Activated CD8-positive, alpha-beta memory T cell treated with anti-CD3 and anti-CD28 coated beads for 36 hours (primary cell): Measurements from ENCODE around the gene HIPK3. TPM values are rescaled to one million over a fixed set of nuclear protein-coding genes. Genes with fewer than 3 reads are reported as not detected.
"Not testable (repeated sequence)": the region's sequence is repeated elsewhere in the genome, so short reads cannot be mapped to it uniquely, and the experiment has no call there.

Source experiments
- CTCF ChIA-PET: fragments of 350-600 bp; sonication (Branson Sonifier 250); formaldehyde crosslinking; loops from one replicate; lab custom pipeline; 2021; ENCODE audit warnings: antibody characterized with exemption; lab: Charles Lee
- POLR2A ChIA-PET: fragments of 350-600 bp; sonication (Branson Sonifier 250); formaldehyde crosslinking; loops from one replicate; lab custom pipeline; 2021; ENCODE audit warnings: antibody characterized with exemption; lab: Charles Lee
- total RNA-seq, 2 experiments: library from RNA; stranded (reverse); gene quantifications; one replicate each; pipeline ENCODE4 v1.2.3, GENCODE V29; 2021

HIPK3 gene
- total RNA-seq, 2 experiments from 2014 or later: 41.2 to 43.8 TPM

DNA sequence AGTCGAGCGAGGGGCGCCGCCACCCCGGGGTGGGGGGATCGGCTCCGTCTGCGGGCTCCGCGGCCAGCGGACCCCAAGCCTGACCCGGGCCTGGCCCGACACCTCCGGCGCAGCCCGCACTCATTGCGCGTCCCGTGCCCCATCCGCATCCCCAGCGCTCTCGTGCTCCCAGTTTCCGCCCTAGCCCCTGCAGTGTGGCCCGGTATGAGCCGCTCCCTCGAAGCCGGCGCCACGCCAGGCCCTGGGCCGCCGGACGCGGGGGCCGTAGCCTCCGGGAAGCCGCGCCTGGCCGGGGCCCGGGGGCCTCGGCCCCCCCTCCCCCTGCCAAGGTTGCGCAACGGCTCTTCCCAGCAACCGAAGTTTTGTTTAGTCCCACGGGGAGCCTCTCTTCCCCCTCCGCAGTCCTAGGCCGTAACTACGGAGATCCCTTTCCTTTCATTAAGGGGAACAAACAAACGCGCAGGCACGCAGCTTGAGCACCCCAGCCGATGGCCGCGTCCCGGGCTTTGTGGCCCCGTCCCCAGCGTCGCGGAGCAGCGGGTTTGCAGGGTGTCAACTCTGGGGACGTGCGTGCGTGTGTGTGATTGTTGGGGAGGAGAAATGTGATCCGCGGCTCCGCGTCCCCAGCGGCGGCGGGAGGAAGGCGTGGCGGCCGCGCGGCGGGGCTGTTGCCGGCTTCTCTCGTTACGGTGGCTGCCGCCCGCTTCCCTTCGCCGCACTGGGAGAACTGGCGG, 883 bp downstream of the HIPK3 start:
- ChIA-PET POLR2A (no interaction called here), CTCF (no interaction called here)

DNA sequence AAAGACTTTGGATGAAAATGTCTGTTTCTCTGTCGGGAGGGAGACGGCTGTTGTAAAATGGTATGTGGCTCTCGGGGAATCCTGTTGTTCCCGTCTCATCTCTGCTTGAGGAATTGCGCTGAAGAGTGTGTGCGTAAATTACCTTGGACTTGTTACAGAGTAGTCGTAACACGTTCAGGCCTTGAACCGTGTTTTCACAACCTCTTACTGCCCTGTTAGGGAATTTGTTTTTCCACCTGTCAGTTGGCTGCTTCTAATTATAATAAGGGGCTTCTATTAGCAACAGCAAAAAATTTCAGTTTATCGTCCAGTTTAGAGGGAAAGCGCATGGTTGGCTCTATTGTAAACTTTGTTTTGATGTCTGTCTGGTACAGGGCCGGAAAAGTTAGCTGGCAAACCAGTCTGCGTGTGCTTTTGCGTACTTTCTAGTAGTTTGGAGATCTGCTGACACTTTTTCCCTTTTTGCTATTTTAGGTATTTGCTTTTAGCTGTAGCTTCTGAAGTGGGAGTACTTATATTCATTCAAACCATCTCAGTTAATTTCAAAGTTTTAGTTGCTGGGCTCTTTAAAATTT, 1.5 kb downstream of the HIPK3 start:
- ChIA-PET CTCF (no interaction called here), POLR2A (interaction anchor here (0.6 kb wide), 1 partner anchor 98 kb away, joined by 3 read pairs; no protein-coding TSS in a partner anchor)

DNA sequence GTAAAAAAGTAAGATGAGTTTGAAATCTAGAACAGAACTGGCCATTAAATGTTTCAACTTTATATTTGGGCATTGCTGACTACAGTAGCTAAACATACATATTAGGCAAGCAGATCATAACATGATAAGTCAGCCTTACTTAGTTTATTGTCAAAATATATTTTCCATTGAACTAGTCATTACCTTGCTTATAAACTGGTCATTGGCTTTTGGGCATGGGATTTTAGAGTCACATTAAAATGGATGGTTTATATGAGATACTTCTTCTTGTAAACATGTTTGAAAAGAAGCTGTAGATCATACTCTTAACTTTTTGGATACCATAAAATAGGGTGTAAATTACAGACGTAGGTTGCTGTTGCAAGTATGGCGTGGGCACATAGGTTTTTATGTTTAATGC, 2.7 kb downstream of the HIPK3 start:
- POLR2A ChIA-PET: no interaction called here
- CTCF ChIA-PET: no interaction called here

DNA sequence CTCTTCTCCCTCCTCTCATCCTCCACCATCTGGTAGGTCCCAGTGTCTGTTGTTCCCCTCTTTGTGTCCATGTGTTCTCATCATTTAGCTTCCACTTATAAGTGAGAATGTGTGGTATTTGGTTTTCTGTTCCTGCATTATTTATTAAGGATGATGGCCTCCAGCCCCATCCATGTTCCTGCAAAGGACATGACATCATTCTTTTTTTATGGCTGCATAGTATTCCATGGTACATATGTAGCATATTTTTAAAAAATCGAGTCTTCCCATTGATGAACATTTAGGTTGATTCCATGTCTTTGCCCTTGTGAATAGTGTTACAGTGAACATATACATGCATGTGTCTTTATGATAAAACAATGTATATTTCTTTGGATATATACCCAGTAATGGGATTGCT, 4.2 kb downstream of the HIPK3 start:
- CTCF ChIA-PET, POLR2A ChIA-PET: not testable (repeated sequence)

DNA sequence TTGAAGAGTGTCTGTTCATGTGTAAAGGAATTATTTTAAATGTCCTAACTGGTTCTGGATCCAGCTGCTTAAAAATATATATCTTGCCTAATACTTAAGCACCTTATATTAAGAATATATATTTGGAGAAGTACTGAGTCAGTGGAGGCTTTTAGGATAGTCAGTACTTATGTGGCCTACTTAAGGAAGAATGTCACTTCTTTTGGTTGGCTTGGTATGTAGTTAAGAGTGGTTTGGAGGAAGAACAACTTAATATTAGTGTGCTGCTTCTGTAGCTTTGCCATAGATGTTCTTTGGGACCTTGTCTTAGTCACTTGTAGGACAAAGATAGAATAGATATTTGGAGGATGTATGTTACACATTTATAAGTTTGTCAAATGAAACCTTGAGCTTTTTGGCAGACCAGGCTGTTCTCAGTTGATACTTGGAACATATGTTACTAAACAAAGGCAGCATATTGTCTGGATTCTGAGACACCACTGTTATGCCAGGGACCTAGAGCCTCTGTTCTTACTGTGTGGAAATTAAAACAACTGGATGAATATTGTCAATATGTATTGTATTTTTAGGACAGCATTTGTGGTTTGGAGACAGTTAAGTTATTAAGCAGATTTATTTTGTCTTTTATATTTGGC, 4.9 kb downstream of the HIPK3 start:
- CTCF ChIA-PET: no interaction called here

DNA sequence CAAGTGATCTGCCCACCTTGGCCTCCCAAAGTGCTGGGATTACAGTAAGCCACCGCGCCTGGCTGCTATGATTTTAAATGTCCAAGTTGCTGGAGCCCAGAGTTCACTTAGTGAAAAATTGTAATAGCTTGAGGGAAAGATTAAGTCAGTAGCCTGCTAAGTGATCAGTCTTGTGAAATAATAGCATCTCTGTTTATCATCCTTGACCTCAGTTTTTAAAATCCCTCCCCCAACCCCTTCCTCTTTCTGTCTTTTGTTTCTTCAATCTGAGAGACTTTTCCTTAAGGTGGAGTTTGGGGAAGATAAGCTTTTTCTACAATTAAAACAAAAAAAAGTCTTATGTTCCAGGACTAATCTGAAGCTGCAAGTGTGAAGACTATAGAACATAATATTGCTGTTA, 6.4 kb downstream of the HIPK3 start:
- ChIA-PET CTCF (no interaction called here), POLR2A (no interaction called here)

More for the DNA sequence above, 4.9 kb downstream of the HIPK3 start:
- POLR2A ChIA-PET: no interaction called here

DNA sequence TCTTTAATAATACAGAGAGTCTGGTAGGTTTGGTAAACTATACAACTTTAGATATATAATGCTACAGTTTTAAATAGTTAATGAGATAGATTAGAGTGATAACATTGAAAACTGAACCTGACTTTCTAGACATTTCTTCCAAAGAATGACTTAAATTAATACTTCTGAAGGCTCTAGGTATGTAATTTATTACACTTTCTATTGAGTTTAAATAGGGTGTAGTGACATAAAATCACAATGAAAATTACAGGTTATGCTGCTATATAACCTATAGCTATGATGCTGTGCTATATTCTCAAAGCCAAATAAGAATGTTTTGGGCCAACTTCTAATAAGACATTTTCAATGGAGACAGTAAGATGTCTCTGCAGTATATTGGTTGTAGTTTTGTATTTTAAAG, 7.7 kb downstream of the HIPK3 start:
- ChIA-PET POLR2A (no interaction called here), CTCF (interaction anchor here (0.6 to 1.0 kb wide), 2 partner anchors 15 to 65 kb away, joined by 3 to 4 read pairs; no protein-coding TSS in a partner anchor)

DNA sequence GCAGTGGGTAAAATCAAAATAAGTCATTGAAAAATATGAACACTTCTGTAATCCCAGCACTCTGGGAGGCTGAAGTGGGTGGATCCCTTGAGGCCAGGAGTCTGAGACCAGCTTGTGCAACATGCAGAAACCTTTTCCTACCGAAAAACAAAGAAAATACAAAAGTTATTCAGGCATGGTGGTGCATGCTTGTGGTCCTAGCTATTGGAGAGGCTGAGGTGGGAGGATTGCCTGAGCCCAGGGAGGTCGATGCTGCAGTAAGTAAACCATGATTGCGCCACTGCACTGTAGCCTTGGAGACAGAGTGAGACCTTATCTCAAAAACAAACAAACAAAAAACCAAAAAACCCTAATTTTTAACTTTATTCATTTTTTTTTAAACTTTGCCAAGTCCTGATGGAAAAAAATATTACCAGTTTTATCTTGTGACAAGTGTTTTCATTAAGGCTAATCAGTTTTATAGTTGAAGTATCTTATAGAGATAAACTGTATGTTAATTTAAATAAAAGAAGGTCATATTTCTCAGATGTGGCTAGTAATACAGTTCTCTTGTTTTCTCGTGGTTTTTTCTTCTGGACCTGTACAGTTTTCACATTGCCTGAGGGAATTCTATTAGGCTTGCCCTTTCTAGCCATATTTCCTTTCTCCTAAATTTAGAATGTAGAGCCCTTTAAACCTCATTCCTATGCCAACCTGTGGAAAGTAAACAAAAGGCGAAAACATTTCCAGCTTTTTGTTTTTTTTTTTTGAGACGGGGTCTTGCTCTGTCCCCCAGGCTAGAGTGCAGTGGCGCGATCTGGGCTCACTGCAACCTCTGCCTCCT, 9.4 kb downstream of the HIPK3 start:
- CTCF ChIA-PET: no interaction called here
- POLR2A ChIA-PET: no interaction called here

DNA sequence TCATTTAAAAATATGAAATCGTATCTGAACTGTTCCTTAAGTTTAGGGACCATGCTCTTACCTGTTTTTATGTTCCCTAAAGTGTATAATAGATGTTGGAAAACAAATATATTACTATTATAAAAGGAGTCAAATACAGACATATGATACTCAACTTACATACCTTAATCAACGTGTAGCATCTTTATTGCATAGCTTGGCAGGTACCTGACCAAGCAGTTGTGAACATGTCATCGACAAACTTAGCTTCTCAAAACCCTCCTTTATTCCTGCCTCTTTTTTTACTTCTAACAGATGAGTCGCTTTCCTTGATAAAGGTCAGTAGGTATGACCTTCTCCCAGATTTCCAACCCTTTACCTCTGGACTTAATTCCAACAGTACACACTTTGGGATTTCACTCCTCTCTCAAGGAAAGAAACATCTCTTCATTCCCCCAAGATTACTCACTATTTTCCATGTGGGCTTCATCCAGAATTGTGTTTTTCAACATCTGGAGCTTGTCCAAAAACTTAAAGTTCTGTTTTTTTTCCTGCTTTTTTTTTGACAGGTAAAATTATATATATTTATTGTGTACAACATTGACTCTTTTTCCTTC, 11.9 kb downstream of the HIPK3 start:
- POLR2A ChIA-PET: no interaction called here
- CTCF ChIA-PET: no interaction called here

DNA sequence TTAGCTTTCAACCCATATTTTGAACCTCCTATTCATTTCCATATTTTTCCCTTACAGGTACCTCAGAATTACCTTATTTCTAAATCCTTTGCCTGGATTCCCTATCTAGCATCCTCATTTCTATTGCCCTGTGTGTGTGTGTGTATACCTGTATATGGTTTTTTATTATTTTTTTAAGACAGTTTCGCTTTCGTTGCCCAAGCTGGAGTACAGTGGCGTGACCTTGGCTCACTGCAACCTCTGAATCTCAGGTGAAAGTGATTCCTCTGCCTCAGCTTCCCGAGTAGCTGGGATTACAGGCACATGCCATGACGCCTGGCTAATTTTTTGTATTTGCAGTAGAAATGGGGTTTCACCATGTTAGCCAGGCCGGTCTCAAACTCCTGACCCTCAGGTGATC, 12.6 kb downstream of the HIPK3 start:
- POLR2A ChIA-PET: no interaction called here

DNA sequence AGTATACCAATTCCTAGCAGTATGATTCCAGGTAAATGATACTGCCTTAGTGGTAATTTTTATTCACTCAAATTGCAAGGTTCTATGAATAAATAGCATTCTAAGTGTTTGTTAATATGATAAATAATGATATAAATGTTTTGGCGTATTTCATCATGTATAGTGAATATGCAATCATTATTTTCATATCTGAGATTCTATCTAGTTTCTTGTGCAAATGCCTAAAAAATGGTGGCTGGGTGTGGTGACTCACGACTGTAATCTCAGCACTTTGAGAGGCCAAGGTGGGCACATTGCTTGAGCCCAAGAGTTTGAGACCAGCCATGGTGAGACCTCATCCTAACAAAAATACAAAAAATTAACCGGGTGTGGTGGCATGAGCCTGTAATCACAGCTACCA, 13.9 kb downstream of the HIPK3 start:
- POLR2A ChIA-PET: no interaction called here
- CTCF ChIA-PET: no interaction called here

More for the DNA sequence above, 12.6 kb downstream of the HIPK3 start:
- CTCF ChIA-PET: no interaction called here

DNA sequence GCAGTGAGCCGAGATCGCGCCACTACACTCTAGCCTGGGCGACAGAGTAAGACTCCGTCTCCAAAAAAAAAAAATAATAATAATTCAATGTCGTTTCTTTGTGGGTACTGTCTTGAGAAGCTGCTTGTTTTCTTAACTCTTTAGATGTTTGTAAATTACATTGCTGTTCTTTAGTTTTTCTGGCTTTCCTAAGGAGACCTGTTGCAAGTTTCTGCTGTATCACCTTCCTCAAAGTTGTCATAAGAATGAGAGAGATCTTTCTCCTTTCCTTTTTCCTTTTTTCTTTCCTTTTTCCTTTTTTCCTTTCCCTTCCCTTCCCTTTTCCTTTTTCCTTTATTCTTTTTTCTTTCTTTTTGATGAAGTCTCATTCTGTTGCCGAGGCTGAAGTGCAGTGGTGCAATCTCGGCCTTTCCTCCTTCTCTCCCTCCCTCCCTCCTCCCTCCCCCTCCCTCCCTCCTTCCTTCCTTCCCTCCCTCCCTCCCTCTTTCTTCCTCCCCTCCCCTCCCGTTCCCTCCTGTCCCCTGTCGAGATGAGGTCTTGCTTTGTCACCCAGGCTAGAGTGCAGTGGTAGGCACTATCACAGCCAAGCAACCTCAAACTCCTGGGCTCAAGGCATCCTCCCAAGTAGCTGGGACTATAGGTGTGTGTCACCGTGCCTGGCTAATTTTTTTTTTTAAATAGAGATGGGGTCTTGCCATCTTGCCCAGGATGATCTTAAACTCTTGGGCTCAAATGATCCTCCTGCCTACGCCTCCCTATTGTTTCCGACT, 15.3 kb downstream of the HIPK3 start:
- CTCF ChIA-PET: no interaction called here
- POLR2A ChIA-PET: no interaction called here

DNA sequence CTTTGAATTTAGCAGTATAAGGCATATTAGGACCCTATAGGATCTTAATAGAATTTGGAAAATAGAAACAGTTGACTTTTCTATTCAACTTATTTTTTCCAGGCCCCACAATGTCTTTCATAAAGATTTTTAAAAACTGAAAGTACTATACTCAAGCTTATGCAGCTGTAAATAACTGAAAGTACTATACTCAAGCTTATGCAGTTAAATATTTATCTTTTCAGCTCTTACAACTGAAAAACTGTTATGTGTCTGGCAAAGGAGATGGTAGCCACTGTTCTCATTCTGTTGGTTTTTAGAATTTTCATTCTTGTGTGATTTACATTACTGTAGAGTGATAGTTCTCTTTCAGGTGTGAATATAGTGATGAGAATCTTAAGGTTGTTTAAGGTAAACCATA, 16.5 kb downstream of the HIPK3 start:
- CTCF ChIA-PET: no interaction called here
- POLR2A ChIA-PET: no interaction called here

DNA sequence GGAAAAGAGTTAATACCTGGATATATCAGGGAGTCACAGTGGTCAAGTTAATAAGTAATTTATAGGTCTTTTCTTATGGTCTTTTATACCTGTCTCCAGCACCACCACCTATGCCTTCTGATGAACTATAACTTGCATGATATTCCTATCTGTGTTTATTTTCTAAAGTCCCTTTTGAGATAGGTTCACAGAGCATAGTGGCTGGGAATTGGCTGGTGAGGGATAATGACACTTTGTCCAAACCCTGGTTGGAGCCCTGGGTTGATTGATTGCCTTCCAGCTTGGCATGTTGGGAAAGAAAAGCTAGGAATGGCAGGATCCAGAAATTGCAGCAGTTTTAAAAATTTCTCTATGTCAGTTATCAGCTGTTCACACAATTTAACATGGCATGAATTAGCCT, 23.2 kb downstream of the HIPK3 start:
- CTCF ChIA-PET: no interaction called here
- POLR2A ChIA-PET: no interaction called here

DNA sequence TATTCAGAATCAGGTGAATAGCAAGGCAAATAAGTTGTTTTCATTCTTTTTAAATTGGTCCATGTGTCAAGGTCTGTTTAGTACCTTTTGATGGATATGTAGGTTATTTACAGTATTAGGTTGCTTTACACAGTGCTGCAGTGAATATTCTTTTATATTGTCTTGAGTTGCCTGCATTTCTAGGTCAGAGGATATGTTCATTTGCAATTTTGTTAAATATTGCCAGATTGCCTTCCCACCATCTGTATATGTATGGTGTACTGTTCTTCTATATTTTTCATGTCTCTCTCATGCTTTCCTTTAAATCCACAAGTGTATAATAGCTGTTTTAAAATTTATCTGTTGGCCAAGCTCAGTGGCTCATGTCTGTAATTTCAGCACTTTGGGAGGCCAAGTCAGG, 24.6 kb downstream of the HIPK3 start:
- CTCF ChIA-PET: no interaction called here

DNA sequence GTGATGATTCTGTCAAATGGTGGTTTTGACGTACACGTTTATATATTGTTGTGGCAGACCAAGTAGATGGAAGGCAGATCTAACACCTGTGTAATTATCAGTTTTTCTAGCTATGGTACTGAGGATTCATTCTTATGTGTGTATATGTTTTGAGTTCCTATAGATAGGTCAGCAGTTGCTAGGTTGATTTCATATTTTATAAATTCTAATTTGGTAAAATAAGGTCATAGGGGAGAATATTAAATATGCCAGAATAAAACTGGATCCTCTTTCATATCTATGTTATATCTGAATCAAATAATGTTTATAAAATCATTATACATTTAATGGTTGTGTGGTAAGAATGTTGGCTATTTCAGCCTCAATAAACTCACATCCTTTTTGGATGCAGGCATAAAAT, 27.6 kb downstream of the HIPK3 start:
- POLR2A ChIA-PET: no interaction called here
- CTCF ChIA-PET: no interaction called here

More for the DNA sequence above, 24.6 kb downstream of the HIPK3 start:
- POLR2A ChIA-PET: no interaction called here

DNA sequence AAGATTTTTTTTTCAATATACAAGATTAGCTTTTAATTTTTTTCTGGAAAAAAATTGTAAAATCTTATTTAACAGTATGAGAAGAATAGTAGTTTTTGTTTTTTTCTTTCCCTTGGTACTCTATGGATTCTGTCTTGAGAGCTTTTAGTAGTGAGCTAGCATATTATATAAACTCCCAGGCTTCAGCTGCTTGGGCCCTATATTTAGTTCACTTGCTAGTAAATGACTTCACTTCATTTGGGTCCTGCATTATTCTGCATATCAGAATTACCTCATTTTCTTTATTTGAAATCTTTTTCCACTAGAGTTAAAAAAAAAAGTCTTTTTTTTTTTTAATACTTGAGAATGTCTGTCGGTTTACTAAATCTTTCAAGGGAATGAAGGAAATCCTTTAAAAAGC, 33.1 kb downstream of the HIPK3 start:
- ChIA-PET CTCF (interaction anchor here (0.6 kb wide), 1 partner anchor 406 kb away, joined by 3 read pairs; no protein-coding TSS in a partner anchor), POLR2A (no interaction called here)

DNA sequence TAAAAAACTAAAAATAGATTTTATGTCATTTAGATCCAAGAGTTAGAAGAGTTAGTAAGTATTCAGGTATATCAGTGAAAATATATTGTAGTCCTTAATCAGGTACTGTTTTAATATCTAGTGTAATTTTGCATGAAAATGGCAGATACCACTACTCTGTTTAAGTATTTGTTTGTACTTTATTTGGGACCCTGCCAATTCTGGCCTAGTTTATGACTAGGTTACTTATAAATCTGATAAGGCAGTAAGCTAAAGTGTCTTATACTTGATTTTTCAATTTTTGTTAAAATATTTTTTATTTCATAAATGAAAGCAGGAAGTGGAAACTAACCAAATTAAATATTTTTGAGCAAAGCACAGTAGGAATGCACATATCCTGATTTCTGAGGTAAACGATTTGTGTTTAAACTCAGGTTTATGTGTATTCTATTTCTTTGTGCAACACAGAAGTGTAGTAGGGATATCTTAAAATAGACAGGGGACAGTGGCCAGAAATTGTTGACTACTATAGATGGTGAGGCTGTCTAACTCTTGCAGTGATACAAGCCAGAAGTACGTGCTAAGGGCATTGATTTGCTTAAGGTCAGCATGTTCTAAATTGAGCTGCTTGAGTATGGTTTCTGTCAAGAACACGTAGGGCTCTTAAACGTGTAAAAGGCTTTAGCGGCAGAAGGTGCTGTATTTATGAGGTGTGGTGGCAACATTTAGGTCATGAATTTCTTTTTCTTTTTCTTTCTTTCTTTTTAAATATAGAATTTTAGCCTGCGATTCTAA, 34.0 kb downstream of the HIPK3 start:
- ChIA-PET CTCF (interaction anchor here (0.6 kb wide), 1 partner anchor 407 kb away, joined by 3 read pairs; no protein-coding TSS in a partner anchor), POLR2A (no interaction called here)
